GM19452 (cell line): Measurements from ENCODE around the gene SAPCD2.
"Not testable (repeated sequence)": the region's sequence is repeated elsewhere in the genome, so short reads cannot be mapped to it uniquely, and the experiment has no call there.

ENCODE experiments used
- ATAC-seq: cut with Tn5 transposase; IDR thresholded peaks from one replicate; pipeline ENCODE4 v1.9.1; 2021; ENCODE audit not compliant: unreplicated experiment

Gene SAPCD2

DNA sequence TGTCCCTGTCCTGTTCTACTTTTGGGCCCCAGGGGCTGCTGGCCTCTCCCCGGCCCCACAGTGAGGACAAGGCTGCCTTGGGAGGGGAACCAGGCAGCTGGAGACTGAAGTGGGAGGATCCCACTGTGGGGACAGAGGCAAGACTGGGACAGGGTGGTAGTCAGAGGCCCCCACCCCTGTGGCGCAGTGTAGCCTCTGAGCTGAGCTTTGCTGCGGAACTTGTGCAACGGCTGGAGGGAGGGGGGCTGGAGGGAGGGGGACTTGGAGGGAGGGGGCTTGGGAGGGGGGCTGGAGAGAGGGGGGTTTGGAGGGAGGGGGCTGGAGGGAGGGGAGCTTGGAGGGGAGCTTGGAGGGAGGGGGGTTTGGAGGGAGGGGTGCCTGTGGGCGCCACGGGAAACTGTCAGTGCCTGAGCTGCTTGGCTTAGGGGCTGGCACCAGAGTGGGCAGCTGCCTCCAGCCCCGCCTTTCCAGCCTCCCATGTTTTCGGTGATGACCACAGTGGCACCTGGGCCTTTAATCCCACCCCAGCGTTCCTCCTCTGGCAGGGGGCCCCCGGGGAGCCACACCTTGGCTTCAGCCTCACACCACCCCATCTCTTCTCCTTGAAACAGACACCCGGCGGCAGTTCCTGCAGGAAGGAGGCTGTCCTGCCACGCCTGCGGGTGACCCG is 36.2 kb downstream of the SAPCD2 start:
- ATAC-seq = no peak

DNA sequence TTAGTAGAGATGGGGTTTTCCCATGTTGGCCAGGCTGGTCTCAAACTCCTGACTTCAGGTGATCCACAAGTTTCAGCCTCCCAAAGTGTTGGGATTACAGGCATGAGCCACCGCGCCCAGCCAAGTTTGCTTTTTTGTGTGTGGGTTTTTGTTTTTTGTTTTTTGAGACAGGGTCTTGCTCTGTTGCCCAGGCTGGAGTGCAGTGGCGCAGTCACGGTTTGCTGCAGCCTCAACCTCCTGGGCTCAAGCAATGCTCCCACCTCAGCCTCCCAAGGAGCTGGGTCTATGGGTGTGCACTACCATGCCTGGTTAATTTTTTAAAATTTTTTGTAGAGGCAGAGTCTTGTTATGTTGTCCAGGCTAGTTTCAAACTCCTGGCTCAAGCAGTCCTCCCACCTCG is 36.9 kb downstream of the SAPCD2 start:
- ATAC-seq = not testable (repeated sequence)

DNA sequence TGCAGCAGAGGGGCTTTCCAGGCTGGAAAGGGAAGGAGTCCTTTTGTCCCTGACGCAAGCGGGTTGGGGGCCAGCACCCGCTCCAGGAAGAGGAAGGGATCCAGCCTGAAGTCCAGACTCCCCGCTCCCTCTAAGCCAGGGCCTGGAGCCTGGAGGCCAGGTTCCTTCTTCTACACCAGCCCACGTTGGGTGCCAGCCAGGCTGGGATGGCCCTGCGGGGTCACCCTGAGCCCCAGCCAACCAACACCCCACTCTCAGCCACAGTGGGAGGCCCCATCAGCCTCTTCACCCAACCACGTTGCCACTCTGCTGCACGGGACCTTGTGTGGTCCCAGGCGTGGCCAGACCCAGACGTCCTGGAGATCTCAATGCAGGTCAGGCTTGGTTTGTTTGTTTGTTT is 37.5 kb downstream of the SAPCD2 start:
- no peak for ATAC-seq

DNA sequence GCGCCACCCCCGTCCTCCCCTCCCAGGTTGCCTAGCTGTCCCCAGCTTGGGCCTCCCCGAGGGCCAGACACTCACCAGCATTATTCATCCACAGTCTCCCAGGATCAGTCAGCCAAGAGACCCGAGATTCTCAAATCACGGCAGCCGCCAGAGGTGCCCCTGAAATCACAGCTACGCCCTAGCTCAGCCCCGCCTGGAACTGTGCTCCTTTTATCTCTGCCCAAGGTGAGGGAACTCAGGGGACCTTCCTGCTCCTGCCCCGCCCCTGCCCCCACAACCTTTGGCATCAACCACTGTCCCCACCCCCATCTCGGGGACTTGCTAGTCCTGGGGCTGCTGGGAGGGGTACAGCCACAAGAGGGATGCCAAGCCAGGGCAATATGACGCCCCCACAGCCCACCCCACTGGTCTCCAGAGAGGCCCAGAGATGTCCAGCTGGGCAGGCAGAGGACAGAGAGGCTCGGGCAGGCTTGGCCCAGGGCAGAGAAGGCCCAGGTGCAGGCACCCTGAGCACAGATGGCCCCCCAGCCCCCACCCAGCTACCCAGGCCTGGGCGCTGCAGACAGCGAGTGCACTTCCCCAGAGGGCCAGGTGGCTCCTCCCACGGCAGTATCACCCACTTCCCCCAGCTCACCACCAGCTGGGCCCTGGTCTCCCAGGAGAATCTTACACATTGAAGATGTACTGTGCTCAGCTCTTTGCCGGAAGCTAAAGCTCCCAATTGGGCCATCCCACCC is 38.3 kb downstream of the SAPCD2 start, which contains the start of gene FUT7:
Gene FUT7, minus strand, starts transcription at position 185 of the 737 bp plus-strand sequence. Its CDS starts 97 bp downstream, at position 88.
- no peak for ATAC-seq

DNA sequence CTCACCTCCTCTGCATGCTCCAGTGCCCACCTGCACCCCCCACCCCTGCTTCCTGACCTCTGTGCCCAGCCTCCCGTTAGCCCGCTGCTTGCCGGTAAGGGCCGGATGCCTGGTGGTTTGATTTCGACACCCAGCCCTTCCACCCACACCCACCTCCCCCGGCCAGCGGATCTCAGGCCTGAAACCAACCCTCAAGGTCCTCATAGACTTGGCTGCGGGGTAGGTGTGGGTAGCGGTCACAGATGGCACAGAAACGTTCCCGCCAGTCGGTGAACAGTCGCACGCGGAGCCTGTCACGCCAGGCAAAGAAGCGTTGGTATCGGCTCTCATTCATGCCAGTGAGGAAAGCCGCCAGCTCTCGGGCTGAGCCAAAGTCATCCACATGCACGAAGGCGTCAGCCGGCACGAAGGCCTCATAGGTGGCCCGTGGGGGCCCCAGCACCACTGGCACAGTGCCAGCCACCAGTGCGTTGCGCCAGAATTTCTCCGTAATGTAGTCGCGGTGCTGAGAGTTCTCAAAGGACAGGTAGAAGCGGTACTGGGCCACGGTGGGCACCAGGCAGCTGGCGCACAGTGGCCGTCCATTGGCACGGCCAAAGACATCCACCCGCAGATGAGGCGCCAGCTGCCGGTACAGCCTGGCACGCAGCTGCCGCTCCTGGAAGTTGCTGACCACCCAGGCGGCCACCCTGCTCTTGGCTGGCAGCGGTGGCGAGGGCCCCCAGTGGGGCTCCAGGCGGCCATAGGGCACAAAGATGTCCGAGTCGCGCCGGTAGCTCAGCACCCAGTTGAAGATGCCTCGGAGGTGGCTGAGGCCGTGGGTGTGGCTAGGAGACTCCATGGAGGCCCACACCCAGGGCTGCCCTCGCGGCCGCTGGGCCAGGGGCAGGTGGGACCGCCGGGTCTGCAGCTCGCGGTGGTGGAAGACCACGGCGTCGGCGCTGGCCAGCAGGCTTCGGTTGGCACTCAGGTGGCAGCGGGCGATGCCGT is 39.5 kb downstream of the SAPCD2 start:
- ATAC-seq = no peak

DNA sequence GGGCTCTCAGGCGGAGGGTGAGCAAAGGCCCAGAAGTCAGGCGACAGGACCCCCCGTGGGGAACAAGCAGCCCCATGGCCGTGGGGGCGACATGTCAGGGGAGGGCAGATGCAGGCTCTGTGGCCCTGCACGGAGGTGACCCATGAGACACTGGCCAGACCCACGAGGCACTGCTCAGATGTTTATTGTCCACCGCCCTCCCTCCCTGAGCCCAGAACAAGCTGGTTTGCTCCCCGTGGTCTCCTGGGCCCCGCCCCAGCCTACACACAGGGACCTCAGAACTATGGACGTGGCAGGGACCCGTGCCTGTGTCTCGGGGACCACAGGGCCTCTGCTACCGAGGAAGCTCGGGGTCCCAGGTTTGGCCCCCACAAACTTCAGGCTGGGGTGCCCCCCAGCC is 40.4 kb downstream of the SAPCD2 start:
- ATAC-seq = no peak

DNA sequence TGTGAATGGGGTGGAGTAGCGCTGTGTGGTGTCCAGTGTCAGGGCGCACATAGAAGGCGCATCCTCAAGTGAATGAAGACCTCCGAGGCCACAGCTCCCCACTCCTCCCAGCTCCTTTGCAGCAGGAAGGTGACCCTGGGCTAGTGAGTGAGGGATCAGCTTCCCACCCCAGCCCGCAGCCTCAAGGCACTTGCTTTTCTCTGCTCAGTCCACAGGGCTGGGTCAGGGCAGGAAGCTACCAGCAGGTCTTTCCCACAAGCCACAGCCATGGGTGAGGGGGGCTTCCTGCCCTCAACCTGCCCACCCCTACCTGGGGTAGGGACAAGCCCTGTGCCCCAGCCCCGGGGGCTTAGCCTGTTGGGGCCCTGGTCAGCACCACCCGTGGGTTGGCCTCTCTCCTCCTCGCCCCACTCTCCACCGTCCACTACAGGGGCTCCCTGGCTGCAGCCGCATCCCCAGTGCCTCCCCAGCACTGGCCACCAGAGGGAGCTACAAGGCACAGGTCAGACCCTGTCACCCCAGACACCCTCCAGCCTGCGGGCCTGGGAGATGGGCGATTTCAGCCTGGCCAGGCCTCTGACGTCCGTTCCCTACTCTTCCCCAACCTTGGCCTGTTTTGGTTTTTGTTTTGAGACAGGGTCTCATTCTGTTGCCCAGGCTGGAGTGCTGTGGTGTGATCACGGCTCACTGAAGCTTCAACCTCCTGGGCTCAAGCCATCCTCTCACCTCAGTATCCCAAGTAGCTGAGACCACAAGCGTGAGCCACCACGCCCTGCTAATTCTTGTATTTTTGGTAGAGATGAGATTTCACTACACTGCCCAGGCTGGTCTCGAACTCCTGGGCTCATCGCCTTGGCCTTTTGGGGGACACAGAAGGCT is 41.1 kb downstream of the SAPCD2 start:
- no peak for ATAC-seq

DNA sequence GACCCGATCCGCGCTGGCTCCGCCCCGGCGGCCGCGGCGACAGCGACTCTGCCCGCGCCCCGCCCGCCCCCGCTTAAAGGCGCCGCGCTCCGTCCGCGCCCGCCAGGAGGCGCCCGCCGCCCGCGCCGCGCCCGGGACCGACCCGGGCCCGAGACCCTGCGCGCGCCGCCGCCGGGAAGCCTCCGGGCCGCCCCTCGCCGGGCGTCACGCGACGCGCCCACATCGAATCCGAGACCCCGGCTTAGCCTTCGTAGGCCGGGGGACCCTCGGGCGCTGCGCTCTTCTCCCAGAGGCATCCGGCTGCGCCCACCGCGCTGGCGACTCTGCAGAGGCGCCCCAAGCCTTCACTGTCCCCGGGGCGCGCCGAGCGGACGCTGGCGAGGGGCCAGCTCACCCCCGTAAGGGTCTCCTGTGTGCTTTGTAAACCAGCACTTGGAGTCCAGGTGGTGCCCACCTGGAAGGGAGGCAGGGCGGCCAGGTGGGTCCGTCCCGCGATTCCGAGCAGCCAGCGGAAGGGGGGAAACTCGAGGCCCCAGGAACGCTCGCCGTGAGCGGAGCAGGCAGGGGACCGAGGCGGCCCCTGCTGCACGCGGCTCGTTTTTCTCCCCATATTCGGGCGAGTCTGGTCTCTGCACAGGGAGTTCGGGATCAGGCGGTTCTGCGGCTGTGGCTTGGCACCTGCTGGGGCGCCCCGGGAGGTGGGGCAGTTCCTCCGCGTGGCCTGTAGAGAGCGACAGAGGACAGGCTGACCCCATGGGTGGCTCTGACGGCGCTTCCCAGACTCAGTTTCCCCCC is 41.9 kb downstream of the SAPCD2 start:
- peak; percentile 37 for ATAC-seq

DNA sequence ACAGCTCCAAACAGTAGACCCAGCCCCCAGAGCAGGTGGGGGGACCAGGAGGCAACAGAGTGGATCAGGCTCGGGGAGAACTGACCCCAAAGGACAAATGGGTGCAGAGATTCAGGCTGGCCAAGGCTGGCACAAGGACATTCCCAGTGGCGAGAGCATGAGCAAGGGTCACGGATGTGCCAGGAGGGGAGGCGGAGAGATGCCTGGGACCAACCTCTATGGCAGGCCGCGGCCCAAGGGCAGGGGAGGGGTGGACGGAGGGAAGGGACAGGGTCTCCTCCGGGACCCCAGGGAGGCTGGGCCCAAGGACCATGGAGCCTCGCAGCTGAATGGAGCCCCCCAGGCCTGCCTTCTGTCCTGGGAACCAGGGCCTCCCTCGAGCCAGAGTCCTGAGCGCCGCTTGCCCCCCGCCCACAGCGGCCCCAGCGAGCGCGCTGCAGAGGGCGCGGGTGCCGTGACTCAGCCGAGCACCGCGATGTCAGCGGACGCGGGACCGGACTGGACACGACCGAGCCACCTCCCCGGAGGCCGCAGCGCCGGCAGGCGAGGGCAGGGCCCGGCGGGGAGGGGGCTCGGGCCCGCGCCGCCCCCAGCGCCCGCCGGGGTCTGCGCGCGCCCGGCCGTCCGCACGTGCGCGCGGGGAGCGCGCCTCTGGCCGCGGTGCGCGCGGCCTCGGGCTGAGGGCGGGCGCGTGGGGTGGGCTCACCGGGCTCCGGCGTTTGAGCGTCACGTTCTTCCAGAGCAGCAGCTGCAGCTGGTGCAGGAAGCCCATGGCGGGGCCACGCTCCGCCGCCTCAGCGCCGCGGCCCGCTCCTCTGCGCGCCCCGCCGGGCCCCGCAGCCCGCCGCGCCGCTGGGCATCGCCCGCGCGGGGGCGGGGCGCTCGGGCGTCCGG is 42.7 kb downstream of the SAPCD2 start, which contains the start of gene ABCA2:
Gene ABCA2, minus strand, starts transcription at position 869 of the 894 bp plus-strand sequence. Its CDS starts 97 bp downstream, at position 772.
- ATAC-seq = no peak

DNA sequence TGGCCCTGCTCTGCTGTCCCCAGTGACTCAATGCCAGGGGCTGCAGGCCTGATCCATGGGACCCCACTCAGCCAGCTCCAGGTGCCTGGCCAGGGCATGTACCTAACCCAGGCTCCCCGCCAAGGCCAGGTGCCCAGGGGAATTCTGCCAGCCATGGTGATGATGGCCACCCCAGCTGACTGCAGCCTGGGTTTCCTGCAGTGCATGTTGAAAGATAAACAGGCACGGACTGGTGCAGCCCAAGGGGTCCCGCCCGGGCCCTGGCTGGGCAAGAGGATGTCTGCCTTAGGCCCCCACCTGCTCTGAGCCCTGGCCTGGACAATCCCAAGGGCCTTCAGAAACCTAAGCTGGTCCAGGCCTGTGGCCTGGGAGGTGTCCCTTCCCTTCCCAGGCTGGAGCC is 43.5 kb downstream of the SAPCD2 start:
- ATAC-seq = no peak

DNA sequence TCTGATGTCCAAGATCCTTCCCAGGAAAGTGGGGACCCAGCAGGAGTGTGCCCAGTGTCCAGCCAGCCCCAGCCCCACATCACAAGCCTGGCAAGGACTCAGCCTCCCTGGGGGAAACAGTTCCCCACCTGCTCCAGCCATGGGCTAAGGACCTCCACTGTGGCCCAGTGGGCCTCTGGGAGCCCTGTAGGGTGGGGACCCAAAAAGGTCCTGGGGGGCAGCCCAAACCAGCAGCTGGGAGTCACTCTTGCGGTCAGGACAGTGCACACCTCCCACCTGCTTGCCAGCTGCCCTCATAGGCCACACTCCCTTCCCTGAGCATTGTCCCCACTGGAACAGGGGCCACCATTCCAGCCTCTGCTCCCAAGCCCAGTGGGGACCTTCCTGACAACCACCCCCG is 44.0 kb downstream of the SAPCD2 start:
- no peak for ATAC-seq

DNA sequence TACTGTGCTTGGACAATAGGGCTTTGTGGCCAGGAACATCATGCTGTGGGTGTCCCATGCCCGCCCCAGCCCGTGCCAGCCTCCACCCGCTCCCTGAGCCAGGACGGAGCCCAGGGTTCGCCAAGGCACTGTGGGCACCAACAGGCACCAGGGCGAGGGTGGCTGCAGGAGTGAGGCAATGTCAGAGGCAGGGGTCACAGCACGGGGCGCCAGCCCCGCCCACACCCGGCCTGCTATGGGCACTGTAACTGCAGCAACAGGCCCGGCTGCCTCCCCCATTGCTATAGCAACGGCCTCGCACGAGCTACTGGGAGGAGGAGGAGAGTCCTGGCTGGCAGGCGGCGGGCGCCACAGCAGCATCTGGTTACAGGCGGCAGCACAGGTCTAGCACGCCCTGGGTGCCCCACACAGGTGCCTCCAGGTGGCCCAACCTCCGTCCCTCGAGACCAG is 44.8 kb downstream of the SAPCD2 start:
- ATAC-seq = no peak

DNA sequence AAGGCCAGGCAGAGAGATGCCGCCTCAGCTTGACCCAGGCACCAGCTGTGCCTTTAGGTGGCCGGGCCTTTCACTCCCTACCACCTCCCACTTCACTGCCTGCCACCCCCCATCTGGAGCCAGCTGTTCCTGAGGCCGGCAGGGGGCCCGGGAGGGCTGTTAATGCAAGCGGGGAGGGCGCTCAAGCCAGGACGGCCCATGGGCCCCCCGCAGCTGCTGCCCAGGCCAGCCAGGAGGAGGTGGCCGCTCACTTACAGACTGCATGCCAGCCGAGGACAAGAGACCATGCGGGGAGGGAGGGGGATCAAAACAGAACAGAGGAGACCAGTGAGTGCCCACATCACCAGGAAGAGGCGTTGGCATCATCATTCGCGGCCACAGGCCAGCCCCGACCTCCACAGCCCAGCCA is 46.8 kb downstream of the SAPCD2 start:
- no peak for ATAC-seq

DNA sequence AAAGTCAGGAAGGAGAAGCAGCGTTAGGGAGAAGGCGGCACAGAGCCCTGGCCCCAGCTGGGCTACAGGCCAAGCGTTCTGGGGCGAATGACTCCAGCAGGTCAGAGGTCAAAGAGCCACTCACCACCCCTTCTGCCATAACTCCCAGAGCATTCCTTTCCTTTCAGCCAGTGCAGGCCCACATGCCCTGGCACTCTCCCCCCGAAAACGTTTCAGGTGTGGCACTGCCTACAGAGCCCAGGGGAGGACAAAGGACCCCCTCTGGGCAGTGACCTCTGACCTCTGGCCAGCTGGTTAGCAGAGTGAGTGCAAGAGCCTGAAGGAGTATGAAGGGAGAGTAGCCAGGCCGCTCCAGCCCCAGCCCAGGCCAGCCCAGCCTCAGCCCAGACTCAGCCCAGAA is 47.2 kb downstream of the SAPCD2 start:
- ATAC-seq = no peak

DNA sequence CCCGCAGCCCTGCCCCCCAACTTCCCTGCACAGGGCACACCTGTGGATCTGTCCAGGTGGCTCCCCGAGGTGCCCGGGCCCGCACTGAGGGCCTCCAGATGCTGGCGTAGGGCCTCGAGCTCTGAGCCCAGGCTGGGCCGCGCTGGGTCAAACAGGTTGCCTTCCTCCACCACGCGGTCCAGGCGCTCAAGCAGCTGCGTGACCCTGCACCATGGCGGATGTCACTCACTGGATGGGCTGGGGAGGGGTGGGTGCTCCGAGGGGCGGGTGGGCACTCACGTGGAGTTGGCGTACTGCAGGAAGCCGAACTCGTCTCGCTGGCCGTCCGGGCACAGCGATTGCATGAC is 47.7 kb downstream of the SAPCD2 start:
- no peak for ATAC-seq

DNA sequence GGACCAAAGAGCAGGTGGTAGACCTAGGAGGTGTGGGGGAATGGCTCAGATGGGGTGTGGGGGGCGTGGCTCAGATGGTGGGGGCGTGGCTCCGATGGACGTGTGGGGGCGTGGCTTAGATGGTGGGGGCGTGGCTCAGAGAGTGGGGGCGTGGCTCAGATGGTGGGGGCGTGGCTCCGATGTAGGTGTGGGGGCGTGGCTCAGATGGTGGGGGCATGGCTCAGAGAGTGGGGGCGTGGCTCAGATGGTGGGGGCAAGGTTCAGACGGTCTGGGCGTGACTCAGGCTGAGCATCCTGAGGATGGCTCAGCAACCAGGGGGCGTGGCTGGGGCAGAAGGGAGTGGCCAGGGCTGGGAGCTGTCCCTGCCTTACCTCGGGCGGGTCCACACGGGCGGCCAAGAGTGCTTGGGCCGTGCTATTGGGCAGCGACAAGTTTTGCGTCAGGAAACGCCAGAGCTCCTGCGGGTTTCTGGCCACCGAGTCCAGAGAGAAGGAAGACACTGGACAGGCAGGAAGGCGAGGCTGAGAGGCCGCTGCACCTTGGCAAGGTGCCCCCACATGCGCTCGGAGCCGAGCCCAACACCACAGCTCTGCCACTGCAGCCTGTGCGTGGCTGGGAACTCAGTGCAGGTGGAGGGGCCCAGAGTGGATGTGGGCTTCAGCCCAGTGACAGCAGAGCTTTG is 48.2 kb downstream of the SAPCD2 start:
- ATAC-seq = no peak

DNA sequence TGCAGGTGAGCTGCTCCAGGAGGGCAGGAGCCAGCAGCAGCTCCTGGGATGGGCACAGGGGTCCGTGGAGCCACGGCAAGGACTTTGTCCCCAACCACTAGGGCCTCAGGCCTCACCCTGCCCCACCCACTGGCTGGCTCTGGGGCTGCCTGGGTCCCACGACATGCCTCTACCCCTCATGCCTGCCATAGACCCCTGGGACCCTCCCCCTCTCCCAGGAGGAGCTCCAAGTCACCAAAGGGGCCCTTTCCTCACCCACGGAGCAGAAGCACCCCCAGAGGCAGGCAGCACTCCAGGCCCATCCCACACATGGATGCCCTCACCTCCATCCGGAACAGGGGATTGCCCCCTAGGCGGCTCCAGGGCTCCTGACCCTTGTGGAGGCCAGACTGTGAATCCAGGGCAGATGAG is 48.8 kb downstream of the SAPCD2 start:
- ATAC-seq = no peak
